H9 (cell line): ENCODE measurements around the gene JMJD1C. TPM values are rescaled to one million over a fixed set of nuclear protein-coding genes. Genes with fewer than 3 reads are reported as not detected.
A peak's percentile ranks its signal among the peaks of the same experiment; 100 is the strongest.

ENCODE experiments used
- DNase-seq: peaks from one replicate; pipeline ENCODE4 v3.0.0-alpha.2; 2017
- H2AFZ ChIP-seq: one replicate; pipeline ENCODE4 v1.6.1; 2013; ENCODE audit warnings: mild to moderate bottlenecking, low read length, control low read depth, moderate library complexity
- H2AK5ac ChIP-seq: 2 replicates; pipeline ENCODE4 v1.6.1; 2013; ENCODE audit warnings: low read length, control low read depth, mixed read lengths; ENCODE audit not compliant: insufficient read length
- H2BK120ac ChIP-seq: one replicate; pipeline ENCODE4 v1.6.1; 2013; ENCODE audit warnings: low read depth, mild to moderate bottlenecking, low read length, control low read depth, inconsistent platforms; ENCODE audit not compliant: poor library complexity, severe bottlenecking
- H2BK12ac ChIP-seq: 2 replicates; pipeline ENCODE4 v1.6.1; 2013; ENCODE audit warnings: low read length, control low read depth, mixed read lengths, low read depth; ENCODE audit not compliant: insufficient read length
- H2BK15ac ChIP-seq: 2 replicates; pipeline ENCODE4 v1.6.1; 2013; ENCODE audit warnings: low read depth, low read length, control low read depth
- H2BK20ac ChIP-seq: one replicate; pipeline ENCODE4 v1.6.1; 2013; ENCODE audit warnings: low read depth, mild to moderate bottlenecking, low read length, control low read depth, inconsistent platforms; ENCODE audit not compliant: poor library complexity, severe bottlenecking
- H2BK5ac ChIP-seq: 2 replicates; pipeline ENCODE4 v1.6.1; 2013; ENCODE audit warnings: low read length, control low read depth, mixed read lengths; ENCODE audit not compliant: insufficient read length
- H3K14ac ChIP-seq: 2 replicates; pipeline ENCODE4 v1.6.1; 2013; ENCODE audit warnings: low read length, control low read depth; ENCODE audit not compliant: insufficient read depth
- H3K18ac ChIP-seq: 2 replicates; pipeline ENCODE4 v1.6.1; 2013; ENCODE audit warnings: low read depth, mild to moderate bottlenecking, mixed read lengths, low read length, control low read depth; ENCODE audit not compliant: insufficient read length
- H3K23ac ChIP-seq: 2 replicates; pipeline ENCODE4 v1.6.1; 2013; ENCODE audit warnings: low read length, control low read depth, mixed read lengths, low read depth; ENCODE audit not compliant: insufficient read length
- H3K23me2 ChIP-seq: 2 replicates; pipeline ENCODE4 v1.6.1; 2013; ENCODE audit warnings: low read depth, mild to moderate bottlenecking, mixed read lengths, low read length, control low read depth; ENCODE audit not compliant: insufficient read length, poor library complexity, severe bottlenecking
- H3K27ac ChIP-seq: 2 replicates; pipeline ENCODE4 v1.5.1; 2013; ENCODE audit warnings: low read length, control low read depth, mixed read lengths, low read depth; ENCODE audit not compliant: insufficient read length
- H3K27me3 ChIP-seq: 2 replicates; pipeline ENCODE4 v1.6.1; 2013; ENCODE audit warnings: low read length, control low read depth, inconsistent platforms; ENCODE audit not compliant: insufficient read depth
- H3K4ac ChIP-seq: 2 replicates; pipeline ENCODE4 v1.6.1; 2013; ENCODE audit warnings: low read depth, mild to moderate bottlenecking, control low read depth, inconsistent platforms, low read length, moderate library complexity
- H3K4me1 ChIP-seq: 2 replicates; pipeline ENCODE4 v1.6.1; 2013; ENCODE audit warnings: low read length, control low read depth, inconsistent platforms; ENCODE audit not compliant: insufficient read depth
- H3K4me2 ChIP-seq: 2 replicates; pipeline ENCODE4 v1.6.1; 2013; ENCODE audit warnings: low read length, control low read depth, mixed read lengths; ENCODE audit not compliant: insufficient read length, insufficient read depth
- H3K56ac ChIP-seq: 2 replicates; pipeline ENCODE4 v1.6.1; 2013; ENCODE audit warnings: low read depth, mild to moderate bottlenecking, mixed read lengths, low read length, control low read depth; ENCODE audit not compliant: insufficient read length
- H3K79me1 ChIP-seq: 2 replicates; pipeline ENCODE4 v1.6.1; 2013; ENCODE audit warnings: low read depth, mild to moderate bottlenecking, moderate library complexity, low read length, control low read depth, inconsistent platforms; ENCODE audit not compliant: insufficient read depth, poor library complexity, severe bottlenecking
- H3K79me2 ChIP-seq: 2 replicates; pipeline ENCODE4 v1.6.1; 2013; ENCODE audit warnings: low read length, control low read depth, inconsistent platforms; ENCODE audit not compliant: insufficient read depth
- H3K9ac ChIP-seq: 2 replicates; pipeline ENCODE4 v1.6.1; 2013; ENCODE audit warnings: low read length, control low read depth, mixed read lengths; ENCODE audit not compliant: insufficient read length; ENCODE audit errors: extremely low read depth
- H3K9me3 ChIP-seq: one replicate; pipeline ENCODE4 v1.6.1; 2013; ENCODE audit warnings: low read depth, low read length, inconsistent platforms; ENCODE audit not compliant: control insufficient read depth
- H3T11ph ChIP-seq: one replicate; pipeline ENCODE4 v1.6.1; 2013; ENCODE audit warnings: mild to moderate bottlenecking, low read length, control low read depth, inconsistent platforms
- H4K20me1 ChIP-seq: one replicate; pipeline ENCODE4 v1.6.1; 2013; ENCODE audit not compliant: control insufficient read depth, insufficient read length, insufficient read depth
- H4K5ac ChIP-seq: 2 replicates; pipeline ENCODE4 v1.6.1; 2013; ENCODE audit warnings: low read depth, mild to moderate bottlenecking, mixed read lengths, low read length, control low read depth; ENCODE audit not compliant: insufficient read length
- H4K8ac ChIP-seq: replicated peaks from 2 replicates; pipeline ENCODE4 v1.6.1; 2013; ENCODE audit warnings: low read length, control low read depth, mixed read lengths, low read depth; ENCODE audit not compliant: insufficient read length
- H4K91ac ChIP-seq: 2 replicates; pipeline ENCODE4 v1.6.1; 2013; ENCODE audit warnings: low read depth, mild to moderate bottlenecking, moderate library complexity, mixed read lengths, low read length, control low read depth; ENCODE audit not compliant: insufficient read length
- H3K27ac Mint-ChIP-seq, 3 experiments: 2 replicates in 2 of 3; 3 replicates in 1 of 3; pipeline ENCODE4 v1.8.0; 2020 to 2021; ENCODE audit warnings: mixed read lengths in 3 of 3, mild to moderate bottlenecking in 1 of 3, moderate library complexity in 1 of 3
- H3K27me3 Mint-ChIP-seq: 2 replicates; pipeline ENCODE4 v1.8.0; 2021; ENCODE audit warnings: low read depth, mild to moderate bottlenecking, moderate library complexity, mixed read lengths
- H3K36me3 Mint-ChIP-seq, 3 experiments: 2 replicates in 2 of 3; 3 replicates in 1 of 3; pipeline ENCODE4 v1.8.0; 2020 to 2021; ENCODE audit warnings: low read depth in 3 of 3, mixed read lengths in 3 of 3; ENCODE audit not compliant: insufficient read depth in 1 of 3
- H3K4me1 Mint-ChIP-seq, 2 experiments: 2 replicates each; pipeline ENCODE4 v1.8.0; 2020; ENCODE audit warnings: mixed read lengths in 2 of 2
- H3K4me3 Mint-ChIP-seq, 2 experiments: 2 replicates in 1 of 2; 3 replicates in 1 of 2; pipeline ENCODE4 v1.8.0; 2020 to 2021; ENCODE audit warnings: mild to moderate bottlenecking in 2 of 2, mixed read lengths in 2 of 2, moderate library complexity in 1 of 2
- H3K9me3 Mint-ChIP-seq, 2 experiments: 2 replicates in 1 of 2; 3 replicates in 1 of 2; pipeline ENCODE4 v1.8.0; 2020; ENCODE audit warnings: mild to moderate bottlenecking in 2 of 2, mixed read lengths in 2 of 2, moderate library complexity in 1 of 2
- CTCF ChIP-seq: fragments of 200-600 bp; sonication (generic); conservative IDR thresholded peaks from 3 replicates; pipeline ENCODE4 v1.8.0; 2021; ENCODE audit warnings: antibody characterized with exemption, mild to moderate bottlenecking
- WGBS: extraction: QIAGEN DNeasy Blood & Tissue Kit; methylation state at CpG from one replicate; pipeline ENCODE4 v1.1.7; 2013; ENCODE audit warnings: missing lambda C conversion rate, low lambda C conversion rate, mixed read lengths; ENCODE audit not compliant: insufficient read length; ENCODE audit errors: extremely low coverage; 5-methylcytosine and 5-hydroxymethylcytosine counted together
- total RNA-seq: library from RNA; stranded (reverse); gene quantifications from 2 replicates; pipeline ENCODE4 v1.2.1, GENCODE V29; 2021

JMJD1C gene
- total RNA-seq, 1 experiment from 2014 or later, result 200 TPM

- peaks cover 45 to 49% of the 10 kb centered on the region in 2 experiments for H3K4me1 Mint-ChIP-seq
- H2AFZ ChIP-seq, result no peak overlapping the region
- H4K91ac ChIP-seq, result no peak overlapping the region
- no peak overlapping the region for H4K8ac ChIP-seq
- H3K27ac Mint-ChIP-seq, result peak overlapping the region in 1 of 3 experiments; percentile 72; a peak in 3 of 7 replicates
- H3K23me2 ChIP-seq, result no peaks in the 10 kb centered on the region
- no peak overlapping the region for H3K9ac ChIP-seq
- no peak overlapping the region for H3K4me3 Mint-ChIP-seq
- no peak overlapping the region for H3K27ac ChIP-seq
- H3K4ac ChIP-seq, result no peak overlapping the region
- H3T11ph ChIP-seq, result no peak overlapping the region
- H3K56ac ChIP-seq, result no peak overlapping the region
- no peak overlapping the region for H2BK15ac ChIP-seq
- no CpG with 5 or more reads among the region's 3 CpGs for WGBS
- H3K9me3 Mint-ChIP-seq, result no peaks in the 10 kb centered on the region
- peaks cover 24% of the 10 kb centered on the region; the same call in 1 of the 2 replicates for H3K79me2 ChIP-seq
- peaks cover 3% of the 10 kb centered on the region for H3K79me1 ChIP-seq
- no peak overlapping the region for H3K18ac ChIP-seq
- H3K4me1 ChIP-seq, result peaks cover 8% of the 10 kb centered on the region
- no peak overlapping the region for H2BK20ac ChIP-seq
- H2BK12ac ChIP-seq, result no peak overlapping the region
- no peaks in the 10 kb centered on the region for H3K27me3 ChIP-seq
- no peak overlapping the region for H4K5ac ChIP-seq
- H3K36me3 Mint-ChIP-seq, result peaks cover 53 to 81% (median 68%) of the 10 kb centered on the region in 3 experiments
- H3K23ac ChIP-seq, result no peak overlapping the region
- no peak overlapping the region for H2AK5ac ChIP-seq
- H3K9me3 ChIP-seq, result no peaks in the 10 kb centered on the region
- no peaks in the 10 kb centered on the region for H4K20me1 ChIP-seq
- TF ChIP-seq CTCF, result no peak
- no peak overlapping the region for H2BK120ac ChIP-seq
- DNase-seq, result no peak
- no peaks in the 10 kb centered on the region for H3K27me3 Mint-ChIP-seq
- H3K4me2 ChIP-seq, result no peak overlapping the region
- no peak overlapping the region for H2BK5ac ChIP-seq
- H3K14ac ChIP-seq, result no peak overlapping the region
Observed at GRCh38 chr10:63210611-63211196, 255.1 kb downstream of the JMJD1C start.
